ENCODE results near the gene SERPINE1. TPM values are rescaled to one million over a fixed set of nuclear protein-coding genes. Genes with fewer than 3 reads are reported as not detected.

SERPINE1 gene
- total RNA-seq, 4 donors from 2014 or later, result 2.4 to 8.3 (median 3.3) TPM

DNA sequence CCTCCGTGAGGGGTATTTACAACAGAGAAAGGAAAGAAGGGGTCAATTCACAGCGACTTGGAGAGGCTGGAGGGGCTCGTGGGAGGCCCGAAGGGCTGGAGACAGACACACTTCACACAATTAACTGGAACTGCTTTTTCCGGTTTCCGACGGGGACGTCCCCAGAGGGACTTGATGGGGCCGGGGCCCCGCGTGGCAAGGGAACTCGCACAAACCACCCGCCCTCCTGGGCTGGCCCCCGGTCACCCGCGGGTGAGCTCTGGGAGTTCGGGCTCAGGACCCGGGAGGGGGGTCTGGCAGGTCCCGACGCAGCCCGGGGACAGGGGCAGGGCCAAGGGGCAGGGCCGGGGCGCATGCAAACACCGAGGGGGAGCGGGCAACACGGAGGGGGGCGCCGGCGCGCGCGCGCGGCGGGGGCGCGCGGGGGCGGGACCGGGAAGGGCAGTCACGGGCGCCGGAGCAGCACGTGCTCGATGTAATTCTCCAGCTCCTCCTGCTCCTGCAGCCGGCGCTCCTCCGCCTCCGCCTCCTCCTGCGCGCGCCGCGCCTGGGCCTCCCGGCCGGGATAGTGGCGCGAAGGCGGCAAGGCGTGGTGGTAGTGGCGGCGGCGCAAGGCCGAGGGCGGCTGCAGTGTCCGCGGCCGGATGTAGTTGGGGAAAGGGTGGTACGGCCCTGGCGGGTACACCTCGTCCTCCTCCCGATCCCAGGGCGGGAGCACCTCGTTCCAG, 35.8 kb downstream of the SERPINE1 start:
- Histone ChIP-seq H3K4me3 (peak overlapping the region; percentile 28 to 57 (median 42)), H3K9me3 (peaks cover 0 to 3% (median 0%) of the 10 kb centered on the region in 4 donors), H3K27me3 (peaks cover 0 to 38% of the 10 kb centered on the region in 2 donors), H3K27ac (peak overlapping the region in 2 of 4 donors; percentile 14 to 25), H3K4me1 (peaks cover 3 to 45% (median 27%) of the 10 kb centered on the region in 4 donors), H3K36me3 (peaks cover 0 to 26% (median 0%) of the 10 kb centered on the region in 3 donors)
- no peak for DNase-seq
- no peak for TF ChIP-seq POLR2A (IDR thresholded peaks at IDR 0.05)

DNA sequence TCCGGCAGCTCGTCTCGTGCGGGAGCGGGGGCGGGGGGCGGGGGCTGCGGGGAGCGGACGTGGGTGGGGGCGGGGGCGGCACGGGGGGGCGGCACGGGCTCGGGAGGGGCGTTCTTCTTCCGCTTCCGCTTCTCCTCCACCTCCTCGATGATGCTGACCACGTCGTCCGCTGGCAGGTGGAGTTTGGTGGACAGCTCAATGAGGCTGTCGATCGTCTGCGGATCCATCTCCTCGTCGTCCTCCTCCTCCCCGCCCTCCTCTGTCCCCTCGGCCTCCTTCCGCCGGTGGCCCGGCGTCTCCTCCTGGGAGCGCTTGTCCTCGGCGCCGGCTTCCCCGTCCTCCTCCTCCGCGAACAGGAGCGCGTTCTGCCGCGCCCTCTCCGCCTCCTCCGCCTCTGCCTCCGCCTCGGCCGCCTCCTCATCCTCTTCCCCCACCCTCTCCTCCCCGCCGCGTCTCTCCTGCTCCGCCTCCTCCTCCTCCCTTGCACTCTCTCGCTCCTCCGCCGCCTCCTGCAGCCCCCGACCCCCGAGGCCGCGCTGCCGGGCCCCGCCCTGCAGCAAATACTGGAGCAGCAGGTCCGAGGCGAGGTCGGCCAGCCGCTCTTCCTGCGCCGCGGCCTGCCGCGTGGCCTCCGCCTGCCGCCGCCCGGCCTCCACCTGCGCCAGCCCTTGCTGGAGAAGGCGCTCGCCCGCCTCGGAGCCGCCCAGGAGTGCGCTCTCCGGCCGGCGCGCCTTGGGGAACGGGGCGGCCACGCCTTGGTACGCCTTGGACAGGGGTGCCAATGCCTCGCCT, 36.6 kb downstream of the SERPINE1 start:
- peaks cover 0 to 38% of the 10 kb centered on the region in 2 donors for H3K27me3 ChIP-seq
- peaks cover 0 to 19% (median 0%) of the 10 kb centered on the region in 3 donors for H3K36me3 ChIP-seq
- H3K4me1 ChIP-seq, result peaks cover 3 to 45% (median 27%) of the 10 kb centered on the region in 4 donors
- H3K4me3 ChIP-seq, result peak overlapping the region; percentile 28 to 57 (median 42)
- H3K9me3 ChIP-seq, result peaks cover 0 to 3% (median 0%) of the 10 kb centered on the region in 4 donors
- no peak for TF ChIP-seq POLR2A (IDR thresholded peaks at IDR 0.05)
- TF ChIP-seq, protein P1, sequence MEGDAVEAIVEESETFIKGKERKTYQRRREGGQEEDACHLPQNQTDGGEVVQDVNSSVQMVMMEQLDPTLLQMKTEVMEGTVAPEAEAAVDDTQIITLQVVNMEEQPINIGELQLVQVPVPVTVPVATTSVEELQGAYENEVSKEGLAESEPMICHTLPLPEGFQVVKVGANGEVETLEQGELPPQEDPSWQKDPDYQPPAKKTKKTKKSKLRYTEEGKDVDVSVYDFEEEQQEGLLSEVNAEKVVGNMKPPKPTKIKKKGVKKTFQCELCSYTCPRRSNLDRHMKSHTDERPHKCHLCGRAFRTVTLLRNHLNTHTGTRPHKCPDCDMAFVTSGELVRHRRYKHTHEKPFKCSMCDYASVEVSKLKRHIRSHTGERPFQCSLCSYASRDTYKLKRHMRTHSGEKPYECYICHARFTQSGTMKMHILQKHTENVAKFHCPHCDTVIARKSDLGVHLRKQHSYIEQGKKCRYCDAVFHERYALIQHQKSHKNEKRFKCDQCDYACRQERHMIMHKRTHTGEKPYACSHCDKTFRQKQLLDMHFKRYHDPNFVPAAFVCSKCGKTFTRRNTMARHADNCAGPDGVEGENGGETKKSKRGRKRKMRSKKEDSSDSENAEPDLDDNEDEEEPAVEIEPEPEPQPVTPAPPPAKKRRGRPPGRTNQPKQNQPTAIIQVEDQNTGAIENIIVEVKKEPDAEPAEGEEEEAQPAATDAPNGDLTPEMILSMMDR (IDR thresholded peaks at IDR 0.05), result no peak
- H3K27ac ChIP-seq, result no peak overlapping the region
- DNase-seq, result no peak

DNA sequence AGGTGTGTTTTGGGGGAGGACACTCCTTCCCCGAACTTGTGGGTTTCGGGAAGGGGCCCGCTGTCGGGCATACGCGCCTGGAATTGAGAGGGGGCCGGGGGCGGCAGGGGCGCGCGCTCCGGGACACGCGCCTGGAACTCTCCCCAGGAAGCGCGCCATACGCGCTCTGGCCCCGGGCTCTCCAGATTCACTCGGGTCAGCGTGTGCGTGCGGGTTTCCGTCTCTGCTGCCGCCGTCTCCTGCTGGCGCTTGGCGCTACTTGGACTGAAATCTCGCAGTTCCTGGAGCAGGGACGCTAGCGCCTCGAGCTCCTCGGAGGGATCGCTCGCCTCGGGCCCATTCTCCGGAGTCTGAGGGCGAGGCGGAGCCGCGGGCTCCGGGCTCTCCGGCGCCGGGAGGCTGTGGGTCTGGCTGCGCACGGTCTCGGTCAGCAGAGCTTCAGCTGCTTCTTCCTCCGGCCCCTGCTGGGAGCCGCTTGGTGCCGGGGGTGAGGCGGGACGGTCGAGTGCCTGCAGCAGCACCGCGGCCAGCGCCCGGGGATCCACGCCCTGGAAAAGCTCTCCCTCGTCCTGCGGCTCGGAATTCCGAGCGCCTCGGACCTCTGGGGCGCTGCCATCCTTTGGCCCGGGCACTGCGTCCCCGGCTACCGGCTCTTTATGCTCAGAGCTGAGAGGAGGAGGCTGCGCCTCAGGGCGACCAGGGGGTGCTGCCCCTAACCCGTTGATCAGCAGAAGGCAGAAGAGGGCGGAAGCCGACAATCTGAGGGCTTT, 37.4 kb downstream of the SERPINE1 start:
- peaks cover 0 to 11% (median 0%) of the 10 kb centered on the region in 3 donors for H3K36me3 ChIP-seq
- H3K4me3 ChIP-seq, result peak overlapping the region in 3 of 4 donors; percentile 37 to 57 (median 47)
- peaks cover 0 to 38% of the 10 kb centered on the region in 2 donors for H3K27me3 ChIP-seq
- H3K9me3 ChIP-seq, result peaks cover 0 to 3% (median 0%) of the 10 kb centered on the region in 4 donors
- TF ChIP-seq, protein P1 (IDR thresholded peaks at IDR 0.05), result no peak
- TF ChIP-seq POLR2A (IDR thresholded peaks at IDR 0.05), result no peak
- no peak overlapping the region for H3K27ac ChIP-seq
- peaks cover 3 to 48% (median 27%) of the 10 kb centered on the region in 4 donors for H3K4me1 ChIP-seq
- DNase-seq, result no peak

DNA sequence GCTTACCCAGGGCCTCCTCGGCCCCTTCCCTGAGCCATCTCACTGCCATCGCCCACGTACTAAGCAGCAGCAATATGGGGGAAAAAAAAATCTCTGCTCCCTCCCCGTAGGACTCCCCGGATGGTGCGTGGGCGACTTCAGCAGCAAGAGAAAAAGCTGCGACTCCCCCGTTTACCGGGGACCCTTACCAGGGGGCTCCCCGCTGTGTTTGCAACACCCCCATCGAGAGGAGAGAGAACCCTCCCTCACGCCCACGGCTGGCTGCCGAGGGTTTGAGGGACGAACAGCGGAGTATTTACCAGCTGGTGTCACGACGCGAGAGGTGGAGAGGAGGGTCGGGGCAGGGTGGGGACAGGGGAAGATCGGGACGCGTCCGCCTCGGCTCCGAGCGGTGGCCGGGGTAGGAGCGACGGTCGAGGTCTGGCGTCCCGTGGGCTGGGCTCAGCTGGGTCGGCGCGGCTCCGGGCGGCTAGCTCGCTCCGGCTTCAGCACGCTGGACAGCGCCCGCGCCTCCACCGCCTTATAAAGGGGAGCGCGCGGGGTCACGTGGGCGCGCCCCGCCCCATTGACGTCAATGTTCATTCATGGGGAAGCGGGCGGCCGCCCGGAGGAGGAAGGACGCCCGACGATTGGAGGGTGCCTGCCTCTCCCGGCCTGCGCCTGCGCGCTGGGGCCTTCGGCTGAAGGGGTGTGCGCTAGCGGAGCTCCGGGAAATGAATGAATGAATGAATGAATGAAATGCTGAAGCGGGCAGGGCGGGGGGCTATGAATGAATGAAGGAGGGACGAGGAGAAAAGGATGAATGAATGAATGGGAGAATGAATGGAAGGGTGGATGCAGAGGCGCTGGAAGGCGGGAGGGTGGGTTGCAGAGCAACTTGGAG, 38.4 kb downstream of the SERPINE1 start, which contains the start of gene VGF:
Gene VGF, minus strand, starts transcription at position 495 of the 883 bp plus-strand sequence. CDS start 726 bp downstream, outside the sequence.
- peak within 1 kb of the TSS in 2 of 4 donors; percentile 10 to 17 for H3K4me3 ChIP-seq
- peaks cover 0 to 42% of the 10 kb centered on the region in 2 donors for H3K27me3 ChIP-seq
- peak; percentile 86 to 96 (median 96) for DNase-seq
- no peak within 1 kb of the TSS for H3K27ac ChIP-seq
- H3K9me3 ChIP-seq, result peaks cover 0 to 3% (median 0%) of the 10 kb centered on the region in 4 donors
- H3K4me1 ChIP-seq, result peaks cover 3 to 58% (median 31%) of the 10 kb centered on the region in 4 donors
- H3K36me3 ChIP-seq, result peaks cover 0 to 1% (median 0%) of the 10 kb centered on the region in 3 donors
- TF ChIP-seq POLR2A (IDR thresholded peaks at IDR 0.05), result no peak
- TF ChIP-seq, protein P1 (IDR thresholded peaks at IDR 0.05), result no peak

DNA sequence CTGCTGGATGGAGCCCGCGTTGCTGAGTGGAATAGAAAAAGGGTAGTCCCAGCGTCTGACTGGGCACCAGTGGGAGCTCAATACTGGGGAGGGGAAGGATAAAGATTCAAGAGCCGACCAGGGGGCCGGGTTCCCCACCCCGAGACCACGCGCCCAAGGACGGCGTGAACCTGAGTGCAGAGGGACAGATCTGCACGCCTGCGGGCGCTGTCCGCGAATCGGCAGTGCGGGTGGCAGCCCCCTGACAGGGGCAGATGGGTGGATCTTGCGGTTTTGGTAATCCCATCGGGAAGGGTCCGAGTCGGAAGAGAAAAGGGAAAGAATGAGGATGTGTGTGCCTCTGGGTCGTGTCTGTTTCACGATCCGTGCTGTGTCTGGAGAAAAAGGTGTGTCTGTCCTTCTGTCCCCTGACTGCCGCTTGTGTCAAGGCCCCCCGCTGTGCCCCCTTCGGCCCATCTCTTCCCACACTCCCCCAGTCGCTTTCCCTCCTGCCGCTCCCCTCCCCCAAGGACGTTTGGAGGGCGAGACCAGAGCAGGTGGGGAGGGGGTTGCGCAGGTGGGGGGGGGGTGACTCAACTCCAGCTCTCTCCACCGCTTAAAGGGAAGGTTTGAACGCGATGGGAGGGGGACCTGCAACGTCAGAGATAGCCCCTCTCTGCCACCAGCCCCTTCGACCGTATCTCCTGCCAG, 39.2 kb downstream of the SERPINE1 start:
- H3K9me3 ChIP-seq, result peaks cover 0 to 3% (median 0%) of the 10 kb centered on the region in 4 donors
- peaks cover 0 to 49% of the 10 kb centered on the region in 2 donors for H3K27me3 ChIP-seq
- H3K4me3 ChIP-seq, result peak overlapping the region in 1 of 4 donors; percentile 17
- no peak overlapping the region for H3K27ac ChIP-seq
- no peak for TF ChIP-seq POLR2A (IDR thresholded peaks at IDR 0.05)
- TF ChIP-seq, protein P1 (IDR thresholded peaks at IDR 0.05), result no peak
- DNase-seq, result no peak
- no peaks in the 10 kb centered on the region for H3K36me3 ChIP-seq
- peaks cover 3 to 62% (median 31%) of the 10 kb centered on the region in 4 donors for H3K4me1 ChIP-seq

Data from Peyer's patch (tissue), 4 donors.